Prostate gland (tissue), 2 donors: ENCODE results near the gene ZBTB47.

Experiments
- CTCF ChIP-seq, 4 experiments: fragments of 200-600 bp in 2 of 4; fragments of 450-650 bp in 2 of 4; sonication (generic) in 2 of 4; IDR thresholded peaks; 1 replicate in 3 of 4; 2 replicates in 1 of 4; pipeline ENCODE4 v1.5.1; 2016 to 2019; ENCODE audit warnings: antibody characterized with exemption in 4 of 4, mild to moderate bottlenecking in 2 of 4, moderate library complexity in 2 of 4
- POLR2A ChIP-seq: fragments of 450-650 bp; IDR thresholded peaks from one replicate; pipeline ENCODE4 v1.6.1; 2016; ENCODE audit warnings: antibody characterized with exemption, mild to moderate bottlenecking
- POLR2AphosphoS5 ChIP-seq: sonication (generic); formaldehyde crosslinking; IDR thresholded peaks from one replicate; pipeline ENCODE4 v1.6.1; 2017; ENCODE audit warnings: antibody characterized with exemption

GRCh38 chr3:42660131-42660715 is 6.7 kb downstream of the ZBTB47 start:
- no peak for TF ChIP-seq POLR2A
- no peak for TF ChIP-seq CTCF (IDR thresholded peaks at IDR 0.05)
- no peak for TF ChIP-seq POLR2AphosphoS5
